ENCODE data around the gene UCHL3. TPM values are rescaled to one million over a fixed set of nuclear protein-coding genes. Genes with fewer than 3 reads are reported as not detected.

The UCHL3 gene
- polyA plus RNA-seq, 3 donors from 2014 or later = 34.5 to 71.1 (median 34.7) TPM

DNA sequence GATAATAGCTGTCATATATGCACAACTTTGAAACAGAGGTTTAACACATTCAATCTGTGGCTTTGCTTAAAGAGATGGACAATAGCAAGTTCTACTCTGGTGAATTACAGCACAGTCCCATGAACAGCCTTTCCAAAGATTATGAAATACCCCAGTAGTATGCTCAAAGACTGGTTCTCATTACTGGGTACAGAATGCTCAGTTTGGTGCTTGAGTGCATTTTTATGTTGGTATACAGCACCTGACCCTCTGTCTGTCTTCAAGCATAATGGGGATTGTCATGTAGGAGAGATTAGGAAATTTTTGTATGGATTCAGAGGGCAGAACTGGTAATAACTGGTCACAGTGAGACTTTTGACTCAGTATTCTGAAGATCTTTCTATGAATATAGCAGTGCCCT, 94.1 kb downstream of the UCHL3 start:
- H3K27ac Mint-ChIP-seq = no peak overlapping the region
- H3K36me3 Mint-ChIP-seq = peaks cover 4 to 7% (median 4%) of the 10 kb centered on the region in 3 donors

DNA sequence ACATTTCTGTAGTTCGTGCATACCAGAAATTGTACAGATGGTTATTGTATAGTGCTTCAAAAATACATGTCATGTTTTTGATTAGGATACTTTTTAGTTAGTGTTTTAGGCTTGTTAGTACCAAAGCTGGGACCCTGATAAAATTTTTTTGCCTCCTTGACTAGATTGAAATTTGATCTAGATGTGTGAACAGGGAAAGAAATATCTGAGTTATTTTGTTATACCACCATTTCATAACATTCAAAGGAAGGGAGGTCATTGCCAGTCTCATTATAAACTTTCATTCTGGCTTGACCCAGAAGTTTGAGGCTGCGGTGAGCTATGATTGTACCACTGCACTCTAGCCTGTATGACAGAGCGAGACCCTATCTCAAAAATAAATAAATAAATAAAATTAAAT, 95.5 kb downstream of the UCHL3 start:
- H3K4me1 Mint-ChIP-seq = no peaks in the 10 kb centered on the region
- H3K36me3 Mint-ChIP-seq = peaks cover 4 to 13% (median 4%) of the 10 kb centered on the region in 3 donors
- peaks cover 0 to 2% (median 2%) of the 10 kb centered on the region in 3 donors for H3K27me3 Mint-ChIP-seq (ENCODE audit: low read depth in 3 of 3)
- H3K4me3 Mint-ChIP-seq = no peak overlapping the region
- no peak overlapping the region for H3K27ac Mint-ChIP-seq
- DNase-seq = no peak
- H3K9me3 Mint-ChIP-seq = no peaks in the 10 kb centered on the region

More for the DNA sequence above, 94.1 kb downstream of the UCHL3 start:
- H3K9me3 Mint-ChIP-seq = no peaks in the 10 kb centered on the region
- DNase-seq = no peak
- H3K4me1 Mint-ChIP-seq = no peaks in the 10 kb centered on the region
- no peak overlapping the region for H3K4me3 Mint-ChIP-seq
- H3K27me3 Mint-ChIP-seq (ENCODE audit: low read depth in 3 of 3) = peaks cover 0 to 2% (median under 1%) of the 10 kb centered on the region in 3 donors

- H3K27ac Mint-ChIP-seq = no peak overlapping the region
- no peaks in the 10 kb centered on the region for H3K4me1 Mint-ChIP-seq
- peaks cover 0 to 2% (median 0%) of the 10 kb centered on the region in 3 donors for H3K27me3 Mint-ChIP-seq (ENCODE audit: low read depth in 3 of 3)
- DNase-seq = no peak
- no peaks in the 10 kb centered on the region for H3K9me3 Mint-ChIP-seq
- no peak overlapping the region for H3K4me3 Mint-ChIP-seq
- H3K36me3 Mint-ChIP-seq = peaks cover 4 to 17% (median 4%) of the 10 kb centered on the region in 3 donors
Measured at GRCh38 chr13:75647126-75647784, 97.7 kb downstream of the UCHL3 start.

DNA sequence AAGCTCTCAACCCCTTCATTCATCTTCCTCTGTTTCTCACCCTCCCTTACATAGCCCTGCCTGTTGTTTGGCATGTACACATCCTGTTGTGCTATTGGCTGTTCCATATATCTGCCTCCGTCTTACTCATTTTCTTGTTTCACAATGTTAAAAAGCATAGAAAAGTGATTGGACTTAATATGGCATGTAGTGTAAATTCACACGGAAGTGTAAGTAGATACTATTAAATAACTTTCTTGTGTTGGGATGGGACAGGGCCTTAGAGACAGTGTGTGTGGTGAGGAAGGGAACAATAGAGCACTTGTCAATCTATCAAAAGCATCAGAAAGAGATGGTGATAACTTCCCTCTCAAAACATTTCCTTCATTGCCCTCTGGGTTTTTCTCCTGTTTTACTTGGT, 98.9 kb downstream of the UCHL3 start:
- H3K4me3 Mint-ChIP-seq = no peak overlapping the region
- no peaks in the 10 kb centered on the region for H3K9me3 Mint-ChIP-seq
- no peak for DNase-seq
- peaks cover 4 to 17% (median 4%) of the 10 kb centered on the region in 3 donors for H3K36me3 Mint-ChIP-seq
- H3K27me3 Mint-ChIP-seq (ENCODE audit: low read depth in 3 of 3) = peaks cover 0 to 2% (median 0%) of the 10 kb centered on the region in 3 donors
- no peak overlapping the region for H3K27ac Mint-ChIP-seq
- H3K4me1 Mint-ChIP-seq = no peaks in the 10 kb centered on the region

GRCh38 chr13:75651013-75651412, 101.4 kb downstream of the UCHL3 start:
- H3K27ac Mint-ChIP-seq = no peak overlapping the region
- peaks cover 0 to 2% (median 0%) of the 10 kb centered on the region in 3 donors for H3K27me3 Mint-ChIP-seq (ENCODE audit: low read depth in 3 of 3)
- no peaks in the 10 kb centered on the region for H3K9me3 Mint-ChIP-seq
- DNase-seq = no peak
- H3K4me1 Mint-ChIP-seq = no peaks in the 10 kb centered on the region
- H3K36me3 Mint-ChIP-seq = peaks cover 0 to 13% (median 4%) of the 10 kb centered on the region in 3 donors
- H3K4me3 Mint-ChIP-seq = no peak overlapping the region

GRCh38 chr13:75652726-75653125, 103.1 kb downstream of the UCHL3 start:
- Mint-ChIP-seq H3K4me3 (no peak overlapping the region), H3K27ac (no peak overlapping the region), H3K4me1 (no peaks in the 10 kb centered on the region), H3K36me3 (peaks cover 0 to 11% (median 0%) of the 10 kb centered on the region in 3 donors), H3K27me3 (ENCODE audit: low read depth in 3 of 3) (peaks cover 0 to 2% (median 0%) of the 10 kb centered on the region in 3 donors), H3K9me3 (no peaks in the 10 kb centered on the region)
- DNase-seq = no peak

Other genes starting within 250 kb of the UCHL3 start
- 1 to 10 TPM in 2 of 3 donors, under 1 TPM in 1; 0.86 to 1.5 (median 1.2) TPM for gene TBC1D4, start 67.6 kb upstream of the UCHL3 start, polyA plus RNA-seq
- gene COMMD6, start 11.9 kb upstream of the UCHL3 start, polyA plus RNA-seq = 100 to 1,000 TPM; 225 to 614 (median 438) TPM
- 1 to 10 TPM in 1 of 3 donors, under 1 TPM in 1, not detected in 1; 0.96 to 4.1 TPM for gene LMO7, start 86.5 kb downstream of the UCHL3 start, polyA plus RNA-seq